Measurements from ENCODE around the gene HAPLN2.
A peak's percentile ranks its signal among the peaks of the same experiment; 100 is the strongest.

HAPLN2 gene

GRCh38 chr1:156643778-156644092 is 24.5 kb downstream of the HAPLN2 start:
- DNase-seq (ENCODE audit: low read depth in 2 of 3, low spot score in 1 of 3): no peak

GRCh38 chr1:156644146-156644545 is 24.9 kb downstream of the HAPLN2 start:
- no peak for DNase-seq (ENCODE audit: low read depth in 2 of 3, low spot score in 1 of 3)

- no peak for DNase-seq (ENCODE audit: low read depth in 2 of 3, low spot score in 1 of 3)
These were observed 25.4 kb downstream of the HAPLN2 start for GRCh38 chr1:156644640-156645039.

GRCh38 chr1:156645056-156645455 is 25.8 kb downstream of the HAPLN2 start:
- DNase-seq (ENCODE audit: low read depth in 2 of 3, low spot score in 1 of 3): no peak

- no peak for DNase-seq (ENCODE audit: low read depth in 2 of 3, low spot score in 1 of 3)
These were observed 26.5 kb downstream of the HAPLN2 start for GRCh38 chr1:156645666-156646065.

- no peak for DNase-seq (ENCODE audit: low read depth in 2 of 3, low spot score in 1 of 3)
These were observed 27.6 kb downstream of the HAPLN2 start for GRCh38 chr1:156646738-156647211.

- no peak for DNase-seq (ENCODE audit: low read depth in 2 of 3, low spot score in 1 of 3)
These were observed 28.1 kb downstream of the HAPLN2 start for GRCh38 chr1:156647351-156647750.

GRCh38 chr1:156648496-156648895 is 29.3 kb downstream of the HAPLN2 start:
- DNase-seq (ENCODE audit: low read depth in 2 of 3, low spot score in 1 of 3): no peak

GRCh38 chr1:156648951-156649350 is 29.7 kb downstream of the HAPLN2 start:
- DNase-seq (ENCODE audit: low read depth in 2 of 3, low spot score in 1 of 3): no peak

GRCh38 chr1:156652131-156652991 is 33.1 kb downstream of the HAPLN2 start:
- DNase-seq (ENCODE audit: low read depth in 2 of 3, low spot score in 1 of 3): no peak

- DNase-seq (ENCODE audit: low read depth in 2 of 3, low spot score in 1 of 3): no peak
These were observed 33.8 kb downstream of the HAPLN2 start for GRCh38 chr1:156652992-156653355.

- DNase-seq (ENCODE audit: low read depth in 2 of 3, low spot score in 1 of 3): no peak
These were observed 35.5 kb downstream of the HAPLN2 start for GRCh38 chr1:156654700-156655099.

- no peak for DNase-seq (ENCODE audit: low read depth in 2 of 3, low spot score in 1 of 3)
These were observed 36.1 kb downstream of the HAPLN2 start for GRCh38 chr1:156655151-156655903.

- no peak for DNase-seq (ENCODE audit: low read depth in 2 of 3, low spot score in 1 of 3)
These were observed 36.8 kb downstream of the HAPLN2 start for GRCh38 chr1:156655904-156656516.

- peak; percentile 50 to 75 (median 63) for DNase-seq (ENCODE audit: low read depth in 2 of 3, low spot score in 1 of 3)
These were observed 37.9 kb downstream of the HAPLN2 start for GRCh38 chr1:156656806-156657740.

GRCh38 chr1:156657741-156658319 is 38.6 kb downstream of the HAPLN2 start:
- DNase-seq (ENCODE audit: low read depth in 2 of 3, low spot score in 1 of 3): no peak

- DNase-seq (ENCODE audit: low read depth in 2 of 3, low spot score in 1 of 3): no peak
These were observed 39.3 kb downstream of the HAPLN2 start for GRCh38 chr1:156658496-156658895.

- DNase-seq (ENCODE audit: low read depth in 2 of 3, low spot score in 1 of 3): no peak
These were observed 39.8 kb downstream of the HAPLN2 start for GRCh38 chr1:156658945-156659574.

GRCh38 chr1:156659661-156659987 is 40.4 kb downstream of the HAPLN2 start:
- DNase-seq (ENCODE audit: low read depth in 2 of 3, low spot score in 1 of 3): no peak

Data from stimulated activated CD4-positive, alpha-beta T cell treated with anti-CD3 and anti-CD28 coated beads, Interleukin-12 subunit alpha, Interleukin-12 subunit beta, amount 100 ng/mL, for 48 hours (primary cell).